ENCODE measurements around the gene SLC5A2.
"Not testable (repeated sequence)": the region's sequence is repeated elsewhere in the genome, so short reads cannot be mapped to it uniquely, and the experiment has no call there.

The SLC5A2 gene

GRCh38 chr16:31483081-31483480 is at the start of gene SLC5A2:
Gene SLC5A2, plus strand, starts transcription at chr16:31483123. Its CDS starts 14 bp downstream, at chr16:31483137.
- no peak for DNase-seq

- DNase-seq = no peak
Measured at GRCh38 chr16:31435341-31436220, 47.3 kb upstream of the SLC5A2 start.

GRCh38 chr16:31436221-31437045 is 46.5 kb upstream of the SLC5A2 start:
- no peak for DNase-seq

- no peak for DNase-seq
Measured at GRCh38 chr16:31438414-31438813, 44.5 kb upstream of the SLC5A2 start.

GRCh38 chr16:31439023-31439422 is 43.9 kb upstream of the SLC5A2 start:
- not testable (repeated sequence) for DNase-seq

- DNase-seq = no peak
Measured at GRCh38 chr16:31439519-31439918, 43.4 kb upstream of the SLC5A2 start.

- DNase-seq = no peak
Measured at GRCh38 chr16:31440516-31441184, 42.3 kb upstream of the SLC5A2 start.

GRCh38 chr16:31441956-31442355 is 41.0 kb upstream of the SLC5A2 start:
- no peak for DNase-seq

GRCh38 chr16:31445931-31446330 is 37.0 kb upstream of the SLC5A2 start:
- DNase-seq = not testable (repeated sequence)

GRCh38 chr16:31451201-31451600 is 31.7 kb upstream of the SLC5A2 start:
- DNase-seq = no peak

GRCh38 chr16:31451681-31452351 is 31.1 kb upstream of the SLC5A2 start:
- DNase-seq = no peak

- DNase-seq = no peak
Measured at GRCh38 chr16:31452631-31453106, 30.3 kb upstream of the SLC5A2 start.

- DNase-seq = no peak
Measured at GRCh38 chr16:31453255-31454204, 29.4 kb upstream of the SLC5A2 start.

- DNase-seq = no peak
Measured at GRCh38 chr16:31455601-31456314, 27.2 kb upstream of the SLC5A2 start.

- no peak for DNase-seq
Measured at GRCh38 chr16:31456988-31457360, 25.9 kb upstream of the SLC5A2 start.

GRCh38 chr16:31458073-31458843 is 24.7 kb upstream of the SLC5A2 start:
- DNase-seq = peak; percentile 61

- DNase-seq = peak; percentile 94
Measured at GRCh38 chr16:31458844-31459686, 23.9 kb upstream of the SLC5A2 start, which contains the start of gene ARMC5. Gene ARMC5, plus strand, starts transcription at chr16:31459501. Its CDS starts 24 bp downstream, at chr16:31459525.

- DNase-seq = peak; percentile 100
Measured at GRCh38 chr16:31459687-31460581, 23.0 kb upstream of the SLC5A2 start.

All from activated gamma-delta T cell treated with Interleukin-2 at 50 U/mL for 16 hours (primary cell).